GM18499 (cell line): Measurements from ENCODE around the gene CRMP1.

Experiments
- ATAC-seq: cut with Tn5 transposase; IDR thresholded peaks from one replicate; pipeline ENCODE4 v1.9.1; 2021; ENCODE audit warnings: moderate number of reproducible peaks; ENCODE audit not compliant: insufficient read depth, unreplicated experiment

The CRMP1 gene

DNA sequence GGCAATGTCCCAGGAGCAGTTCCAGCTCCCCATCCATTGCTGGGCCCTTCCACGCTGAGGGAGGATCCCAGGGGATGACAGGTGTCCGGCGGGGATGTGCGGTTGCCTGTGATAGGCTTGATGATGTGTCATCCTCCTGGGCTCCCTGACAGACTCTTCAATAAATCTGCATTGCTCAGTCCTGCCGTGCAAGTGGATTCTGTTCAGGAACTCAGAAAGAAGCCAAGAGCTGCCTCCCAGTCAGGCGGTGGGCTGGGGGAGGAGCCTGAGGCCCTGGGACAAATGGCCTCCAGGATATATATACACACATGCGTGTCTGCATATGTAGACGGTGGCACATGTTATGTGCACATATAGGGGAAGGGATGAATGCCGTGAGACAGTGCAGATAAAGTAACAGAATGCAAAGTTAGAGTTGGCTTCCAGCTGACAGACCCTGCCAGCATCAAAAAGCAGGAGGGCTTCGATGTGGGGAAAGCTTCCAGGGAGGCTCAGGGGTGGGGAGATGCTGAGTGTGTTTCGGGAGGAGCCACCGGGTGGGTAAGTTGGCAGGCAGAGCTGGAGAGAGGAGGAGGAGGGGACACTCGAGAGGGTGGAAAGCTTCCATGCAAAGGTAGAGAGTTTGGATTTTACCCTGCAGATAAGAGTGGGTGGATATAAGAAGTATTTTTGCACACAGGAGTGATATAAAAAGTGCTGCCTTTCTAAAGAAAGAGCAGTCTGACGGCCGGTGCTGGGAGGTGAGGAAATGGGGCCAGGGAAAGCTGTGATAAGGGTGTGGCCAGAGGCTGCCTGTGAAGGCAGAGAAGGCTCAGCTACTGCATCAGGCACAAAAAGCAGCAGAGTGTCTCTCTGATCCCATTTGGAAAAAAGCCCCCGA is 28.5 kb upstream of the CRMP1 start:
- ATAC-seq: no peak

DNA sequence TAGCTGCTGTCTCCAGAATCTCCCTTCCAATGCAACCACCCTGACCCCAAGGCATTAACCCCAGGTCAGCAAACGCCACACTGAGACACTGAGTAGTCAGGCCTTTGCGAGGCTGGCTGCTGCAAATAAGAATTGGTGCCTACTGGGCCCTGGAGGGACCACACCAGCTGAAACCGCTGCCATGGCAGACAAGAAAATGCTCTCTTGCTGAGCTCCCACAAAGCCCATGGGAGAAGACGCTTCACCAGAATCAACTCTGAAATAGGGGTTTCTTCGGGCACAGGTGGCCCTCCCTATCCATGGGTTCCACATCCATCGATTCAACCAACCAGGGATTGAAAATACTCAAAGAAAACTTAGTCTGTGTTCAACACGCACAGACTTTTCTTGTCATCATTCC is 26.7 kb upstream of the CRMP1 start:
- no peak for ATAC-seq

DNA sequence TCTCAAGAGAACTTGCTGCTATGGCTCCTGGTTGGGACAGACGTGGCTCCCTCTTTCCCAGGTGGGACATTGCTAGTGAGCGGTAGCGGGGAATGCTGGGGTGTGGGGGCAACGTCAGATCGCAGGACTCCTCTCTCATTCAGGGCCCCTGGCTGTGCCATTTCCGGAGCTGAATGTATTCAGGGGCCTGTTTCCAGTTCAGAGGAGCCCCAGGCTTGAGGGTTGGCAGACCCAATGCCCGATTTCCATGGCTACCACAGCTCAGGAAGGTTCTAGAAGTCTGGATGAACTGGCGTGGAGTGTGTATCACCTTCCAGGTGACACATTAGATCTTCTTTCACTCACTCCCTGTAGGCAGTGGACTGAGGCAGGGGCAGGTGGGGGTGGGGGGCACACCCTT is 26.2 kb upstream of the CRMP1 start:
- no peak for ATAC-seq

DNA sequence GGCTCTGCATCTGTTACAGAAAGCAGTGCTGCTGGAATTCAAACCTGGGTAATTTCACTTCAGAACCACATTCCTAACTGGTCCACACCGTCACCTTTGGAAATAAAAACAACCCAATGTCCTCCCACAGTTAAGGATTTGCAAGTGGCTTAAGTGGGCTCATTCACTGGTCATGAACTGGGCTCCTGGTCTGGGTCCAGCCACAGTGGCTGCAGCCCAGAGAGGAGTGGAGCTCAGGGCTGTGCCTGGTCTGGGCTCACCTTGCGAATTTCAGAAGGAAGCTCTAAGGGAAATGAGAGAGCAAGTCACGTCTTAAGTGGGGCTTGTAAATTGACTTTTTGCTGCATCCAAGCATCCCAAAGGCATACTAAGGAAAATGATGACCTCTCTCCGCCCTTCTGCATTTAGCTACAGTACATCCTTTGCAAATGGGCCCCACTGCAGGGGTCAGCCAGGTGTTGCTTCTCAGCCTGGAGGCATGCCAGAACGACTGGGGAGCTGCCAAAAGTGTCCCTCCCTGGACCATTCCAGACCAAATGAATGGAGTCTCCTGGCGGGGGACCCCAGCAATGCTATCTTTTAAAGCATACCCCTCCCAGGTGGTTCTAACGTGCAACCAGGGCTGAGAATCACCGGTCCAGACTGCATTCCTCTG is 25.6 kb upstream of the CRMP1 start:
- ATAC-seq: no peak

DNA sequence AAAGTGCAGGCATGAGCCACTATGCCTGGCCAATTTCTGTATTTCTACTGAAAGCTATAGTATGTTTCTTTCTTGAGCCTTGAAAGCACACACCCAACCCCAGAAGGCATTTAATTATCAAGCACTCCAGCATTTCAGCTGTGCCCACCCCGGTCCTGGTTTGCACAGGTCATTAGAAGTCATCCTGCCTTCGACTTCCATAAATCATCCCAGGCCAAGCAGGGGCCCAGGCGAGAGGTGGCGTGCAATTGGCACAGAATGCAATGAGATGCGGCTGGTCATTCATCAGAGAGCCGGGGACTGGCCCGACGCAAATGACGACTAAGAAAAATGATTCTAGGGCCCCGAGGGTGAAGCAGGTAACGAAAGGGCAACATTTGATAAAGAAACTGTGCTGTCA is 24.8 kb upstream of the CRMP1 start:
- no peak for ATAC-seq

DNA sequence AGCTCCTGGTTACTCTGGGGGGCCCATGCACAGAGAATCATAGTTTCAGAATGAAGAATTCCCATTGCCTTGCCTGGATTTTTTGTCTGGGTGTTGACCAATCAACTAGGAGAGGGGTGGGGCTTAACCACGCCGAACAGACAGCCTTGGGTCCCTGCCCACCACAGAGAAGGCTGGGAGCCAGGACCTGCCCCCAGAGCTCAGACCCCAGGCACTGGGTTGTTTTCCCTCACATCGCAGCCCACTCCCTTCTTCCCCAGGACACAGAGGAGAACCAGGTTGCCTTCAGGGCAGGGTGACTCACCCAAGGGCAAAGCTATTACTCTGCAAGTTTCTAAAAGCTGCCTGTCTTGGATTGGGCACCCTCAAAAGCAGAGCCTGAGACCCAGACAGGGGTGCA is 23.3 kb upstream of the CRMP1 start:
- ATAC-seq: no peak

DNA sequence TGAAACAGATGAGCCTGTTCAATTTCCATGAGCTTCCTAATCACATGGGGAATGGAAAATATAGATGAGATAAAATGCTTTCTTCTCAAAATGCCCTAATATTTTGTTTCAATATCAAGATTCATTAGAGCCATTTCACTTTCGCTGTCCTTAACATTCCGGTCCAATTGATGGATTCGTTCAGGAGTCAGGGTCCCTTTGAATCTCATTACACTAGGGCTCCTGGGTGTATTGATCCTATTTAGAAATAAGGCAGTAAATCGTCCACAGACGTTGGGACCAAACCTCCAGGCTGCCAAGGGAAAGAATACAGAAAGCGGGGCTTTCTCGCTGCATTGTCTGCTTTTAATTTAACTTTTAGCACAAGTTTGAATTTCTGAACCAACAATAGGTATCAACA is 20.6 kb upstream of the CRMP1 start:
- no peak for ATAC-seq

DNA sequence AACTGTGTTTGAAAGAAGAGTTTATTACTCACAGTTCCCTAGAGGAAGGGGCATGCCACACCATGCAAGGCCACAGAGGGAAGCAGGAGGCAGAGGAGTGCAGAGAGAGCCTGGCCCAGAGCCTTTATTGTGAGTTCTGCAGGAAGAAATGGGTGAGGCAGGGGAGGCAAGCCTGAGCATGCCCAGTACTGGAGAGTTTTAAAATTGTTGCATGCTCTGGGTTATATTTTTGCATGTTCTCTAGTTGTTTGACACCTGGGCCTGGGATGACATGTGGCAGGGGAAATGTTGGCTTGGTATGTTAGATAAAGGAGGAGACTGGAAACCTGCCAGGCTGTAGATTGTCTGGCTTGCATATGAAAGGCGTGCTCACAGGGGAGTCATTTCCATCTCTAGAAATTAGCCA is 19.7 kb upstream of the CRMP1 start:
- ATAC-seq: no peak

DNA sequence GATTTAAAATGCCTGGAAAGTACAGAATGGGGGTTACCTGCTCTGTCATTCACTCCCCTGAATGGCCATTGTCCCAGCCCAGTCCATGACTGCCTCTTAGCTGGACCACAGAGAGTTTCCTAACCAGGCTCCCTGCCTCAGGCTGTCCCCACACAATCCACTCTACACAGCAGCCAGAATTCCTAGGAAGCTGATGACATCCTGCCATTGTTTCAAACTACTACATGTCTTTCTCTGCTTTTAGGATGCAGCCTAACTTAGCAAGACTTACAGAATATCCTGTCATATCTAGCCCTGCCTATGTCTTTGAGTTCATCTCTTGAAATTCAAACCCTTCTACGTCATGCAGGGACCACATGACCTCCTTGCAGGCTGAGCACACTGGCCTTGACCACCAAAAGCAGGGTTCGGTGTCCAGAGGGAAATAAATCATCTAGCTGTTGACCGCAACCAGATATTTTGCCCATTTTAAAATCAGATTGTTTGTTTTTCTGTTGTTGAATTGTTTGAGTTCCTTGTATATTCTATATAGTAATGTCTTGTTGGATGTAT is 16.1 kb upstream of the CRMP1 start:
- no peak for ATAC-seq

DNA sequence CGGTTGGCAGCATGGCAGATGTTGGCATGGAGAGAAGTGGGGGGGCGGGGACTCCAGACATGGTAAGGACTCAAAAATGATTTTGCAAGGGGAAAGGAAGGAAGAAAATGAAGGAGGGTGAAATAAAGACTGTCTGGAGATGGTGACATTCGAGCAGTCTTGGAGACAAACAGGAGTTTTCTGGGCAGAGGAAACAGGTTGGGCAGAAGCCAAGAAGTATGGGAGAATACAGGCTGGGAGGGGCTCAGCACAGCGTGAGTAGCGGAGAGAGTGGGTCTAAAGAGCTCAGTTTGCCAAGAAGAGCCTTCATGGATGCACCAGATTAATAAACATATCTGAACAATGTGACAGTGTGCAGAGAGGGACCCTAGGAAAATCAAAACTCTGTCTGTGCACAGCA is 13.3 kb upstream of the CRMP1 start:
- no peak for ATAC-seq

DNA sequence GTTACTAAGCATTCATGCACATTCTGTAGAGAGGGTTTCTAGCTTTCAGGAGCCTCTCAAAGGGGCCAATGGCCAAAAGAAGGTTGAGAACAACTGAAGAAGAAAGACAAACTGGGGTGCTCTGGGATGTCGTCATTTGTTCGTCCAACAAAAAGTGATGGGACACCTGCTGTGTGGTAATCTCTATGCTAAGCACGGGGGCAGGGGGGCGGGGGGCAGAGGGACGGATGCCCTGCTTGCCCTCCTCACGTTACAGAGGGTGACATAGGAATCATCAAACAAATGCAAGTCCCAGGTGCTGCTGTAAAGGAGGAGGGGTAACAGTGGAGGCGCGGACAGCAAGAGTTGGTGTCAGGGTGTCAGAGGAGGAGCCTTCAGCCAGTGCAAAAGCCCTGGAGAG is 12.8 kb upstream of the CRMP1 start:
- ATAC-seq: no peak

DNA sequence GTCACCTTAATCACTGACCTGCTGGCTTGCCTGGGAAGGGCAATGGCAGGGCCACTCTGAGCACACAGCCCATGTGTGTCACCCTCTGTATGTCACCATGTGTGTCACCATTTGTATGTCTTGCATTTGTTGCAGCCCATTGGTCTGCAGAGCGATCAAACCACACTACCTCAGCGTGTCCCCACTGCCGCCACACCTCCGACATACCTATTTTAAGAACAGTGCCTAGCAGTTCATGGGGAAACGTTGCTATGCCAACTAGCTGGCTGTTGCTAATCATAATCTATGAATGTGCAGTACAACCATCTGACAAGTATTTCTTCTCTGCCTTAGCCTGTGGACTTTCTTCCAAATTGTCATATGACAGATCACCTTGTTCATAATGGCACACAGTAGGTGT is 8.0 kb upstream of the CRMP1 start:
- ATAC-seq: no peak

DNA sequence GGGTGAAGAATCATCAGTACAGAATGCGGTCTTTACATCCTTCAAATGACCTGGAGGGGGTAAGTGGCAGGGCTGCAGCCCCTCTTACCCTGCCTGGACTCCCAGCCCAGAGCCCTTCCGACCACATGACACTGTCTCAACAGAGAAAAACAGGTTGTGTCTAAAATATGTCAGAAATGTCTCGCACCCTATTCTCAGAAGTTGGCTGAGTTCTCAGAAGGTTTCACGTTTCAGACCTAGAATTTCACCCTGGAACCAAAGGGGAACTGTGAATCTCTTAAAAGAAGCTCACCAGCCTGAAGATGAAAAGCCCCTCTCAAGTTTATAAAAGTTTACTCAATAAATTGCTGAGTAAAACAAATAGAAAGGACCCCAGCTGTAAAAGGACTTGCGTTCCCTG is 7.0 kb upstream of the CRMP1 start:
- ATAC-seq: no peak

DNA sequence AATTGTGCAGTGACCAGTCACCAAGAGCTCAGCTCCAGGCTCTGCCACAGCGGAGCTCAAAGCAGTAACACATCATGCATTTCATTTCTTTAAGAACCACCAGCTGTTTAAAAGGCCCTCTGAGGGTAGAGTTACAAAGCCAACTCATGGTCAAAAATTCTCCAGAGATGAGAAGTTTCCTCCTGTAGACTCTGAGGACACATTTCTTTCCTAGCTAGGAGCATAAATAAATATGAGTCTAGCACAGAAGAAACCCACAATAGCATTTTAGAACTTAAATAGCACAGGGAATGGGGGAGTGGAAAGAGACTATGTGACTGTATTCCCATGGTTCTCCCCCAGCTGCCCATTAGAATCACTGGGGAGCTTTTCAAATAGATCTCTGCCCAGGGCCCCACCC is 6.5 kb upstream of the CRMP1 start:
- no peak for ATAC-seq

DNA sequence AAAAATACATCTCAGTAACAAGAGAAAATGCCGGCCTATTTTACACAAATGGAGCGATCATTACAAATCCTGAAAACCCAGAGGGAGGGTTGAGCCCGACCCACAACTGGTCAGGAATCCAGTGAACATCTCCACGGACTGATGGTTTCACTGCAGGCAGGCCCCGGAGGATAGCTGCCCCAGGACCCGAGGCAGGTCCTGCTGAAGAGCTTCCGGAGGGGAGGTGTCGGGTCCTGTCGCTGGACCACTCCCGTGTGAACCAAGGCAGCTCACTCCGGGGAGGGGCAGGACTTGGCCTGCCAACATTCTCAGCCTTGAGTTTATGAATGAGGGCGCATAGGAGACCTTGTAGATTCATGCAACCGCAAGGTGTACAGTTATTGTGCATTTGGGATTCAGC is 4.8 kb upstream of the CRMP1 start:
- no peak for ATAC-seq

DNA sequence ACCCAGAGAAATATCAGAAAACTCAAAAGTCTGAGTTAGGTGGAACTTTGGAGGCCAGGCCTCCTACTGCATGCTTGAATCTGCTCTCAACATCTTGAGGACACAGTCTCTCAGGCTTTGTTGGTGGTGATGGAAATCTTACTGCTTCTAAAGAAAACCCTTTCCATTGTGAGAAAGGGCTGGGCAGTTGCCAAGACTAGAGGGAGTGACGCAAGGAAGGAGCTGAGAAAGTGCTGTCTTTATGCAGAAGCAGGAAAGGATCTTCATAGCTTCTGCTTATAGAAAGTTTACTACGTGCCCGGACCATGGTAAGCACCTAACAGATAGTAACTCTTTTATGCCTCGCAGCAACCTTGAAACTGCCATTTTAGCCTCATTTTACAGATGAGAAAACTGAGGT is 2.4 kb upstream of the CRMP1 start:
- no peak for ATAC-seq

DNA sequence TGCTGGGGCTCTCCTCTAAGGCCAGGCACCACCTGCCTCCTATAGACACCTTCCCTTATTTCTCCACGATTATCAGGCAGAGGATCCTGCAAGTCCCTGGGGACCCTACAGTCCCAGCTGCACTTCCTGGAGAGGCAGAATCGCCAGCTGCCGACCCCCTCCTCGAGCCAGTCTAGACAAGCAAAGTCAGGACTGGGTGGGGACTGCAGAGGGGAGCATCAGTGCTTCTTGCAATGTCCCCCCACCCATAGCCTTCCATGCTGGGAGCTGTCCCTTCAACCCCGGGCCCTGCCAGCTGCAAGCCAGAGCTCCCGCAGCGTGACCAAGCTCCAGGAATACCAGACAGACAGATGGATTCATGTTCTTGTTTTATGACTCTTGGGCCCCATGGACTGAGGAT is 1.4 kb upstream of the CRMP1 start:
- no peak for ATAC-seq

DNA sequence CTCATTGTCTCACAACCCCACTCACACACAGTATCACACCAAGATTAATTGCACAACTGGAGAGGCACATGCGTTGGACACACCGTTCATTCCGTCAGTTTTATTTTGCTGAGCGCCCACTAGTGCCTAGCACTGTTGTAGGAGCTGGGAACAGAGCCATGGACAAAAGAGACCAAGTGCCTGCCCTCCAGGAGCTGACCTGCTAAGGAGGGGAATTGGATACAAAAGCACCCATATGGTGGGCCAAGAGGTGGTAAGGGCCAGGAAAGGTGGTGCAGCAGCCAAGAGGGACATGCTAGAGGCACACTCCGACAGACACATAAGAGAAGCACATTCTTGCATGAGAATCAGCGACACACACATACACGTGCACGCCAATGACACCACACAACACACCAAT is 705 bp upstream of the CRMP1 start:
- no peak for ATAC-seq

DNA sequence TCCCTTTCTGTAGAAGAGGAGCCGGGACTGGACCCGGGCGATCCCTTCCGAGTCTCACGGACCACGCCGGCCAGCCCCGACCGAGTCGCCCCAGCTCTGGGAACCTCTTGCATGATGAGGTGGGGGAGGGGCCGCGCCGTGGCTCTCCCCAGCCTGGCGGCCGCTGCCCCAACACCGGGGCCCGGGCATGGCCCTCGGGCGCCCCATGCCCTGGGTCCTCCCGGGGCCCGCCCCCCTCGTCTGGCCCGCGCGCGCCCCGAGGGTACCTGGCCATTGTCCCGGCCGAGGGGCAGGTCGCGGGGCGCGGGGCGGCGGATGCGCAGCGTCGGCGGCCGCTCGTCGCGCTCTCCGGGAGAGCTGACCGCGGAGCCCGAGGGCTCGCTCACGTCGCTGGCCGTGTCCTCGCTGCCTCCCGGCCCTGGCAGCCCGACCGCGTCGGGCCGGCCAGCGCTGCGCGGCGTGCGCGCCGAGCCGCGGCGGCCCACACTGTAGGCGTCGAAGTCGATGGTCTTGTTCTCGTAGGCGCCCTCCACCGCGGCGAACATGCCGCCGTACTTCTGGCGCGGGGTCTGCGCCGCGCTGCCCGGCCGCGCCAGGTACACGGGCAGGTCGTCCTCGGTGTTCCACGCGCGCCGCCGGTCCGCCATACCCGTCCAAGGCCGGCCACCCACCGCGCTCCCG is 423 bp downstream of the CRMP1 start:
- ATAC-seq: no peak

DNA sequence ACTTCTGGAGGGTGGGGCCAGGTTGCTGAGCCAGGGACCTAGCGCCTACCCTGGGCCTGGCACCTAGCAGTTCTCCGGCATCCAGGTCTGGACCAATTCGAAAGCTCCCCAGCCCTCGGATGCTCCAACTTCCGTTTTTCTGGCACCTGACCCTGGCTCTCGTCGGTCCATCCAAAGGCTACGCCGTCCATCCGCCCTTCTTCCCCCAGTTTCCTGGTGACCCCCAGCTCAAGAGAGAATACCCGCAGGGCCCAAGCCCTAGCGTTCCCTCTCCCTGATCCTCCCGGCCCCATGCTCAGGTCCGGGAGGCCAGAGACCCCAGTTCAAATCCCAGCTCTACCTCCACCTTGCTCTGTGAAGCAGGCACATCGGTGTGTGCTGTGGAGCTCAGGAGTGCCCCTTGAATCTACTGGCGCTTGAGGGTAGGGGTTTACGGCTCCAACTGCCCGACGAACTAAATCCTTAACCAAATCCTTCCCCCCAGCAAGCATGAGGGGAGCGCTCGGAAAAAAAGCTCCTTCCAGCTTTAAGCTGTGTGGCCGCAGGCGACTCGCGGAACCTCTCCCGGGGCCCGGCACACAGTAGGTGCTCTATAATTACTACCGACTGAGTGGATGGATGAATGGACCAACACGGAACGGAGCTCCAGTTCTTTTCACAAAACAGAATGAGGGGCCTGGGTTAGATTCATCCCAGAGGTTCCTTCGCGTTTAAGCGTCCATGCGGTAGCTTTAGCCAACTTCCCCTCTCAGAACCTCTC is 1.1 kb downstream of the CRMP1 start:
- ATAC-seq: no peak
